SHP77 (cell line): ENCODE data around the gene PHOSPHO1.

ENCODE experiments used
- DNase-seq, 2 experiments: peaks; one replicate each; lab custom pipeline; 2025; lab: John Stamatoyannopoulos, UW

Gene PHOSPHO1

GRCh38 chr17:49242813-49243212, 12.2 kb upstream of the PHOSPHO1 start:
- no peak for DNase-seq

DNA sequence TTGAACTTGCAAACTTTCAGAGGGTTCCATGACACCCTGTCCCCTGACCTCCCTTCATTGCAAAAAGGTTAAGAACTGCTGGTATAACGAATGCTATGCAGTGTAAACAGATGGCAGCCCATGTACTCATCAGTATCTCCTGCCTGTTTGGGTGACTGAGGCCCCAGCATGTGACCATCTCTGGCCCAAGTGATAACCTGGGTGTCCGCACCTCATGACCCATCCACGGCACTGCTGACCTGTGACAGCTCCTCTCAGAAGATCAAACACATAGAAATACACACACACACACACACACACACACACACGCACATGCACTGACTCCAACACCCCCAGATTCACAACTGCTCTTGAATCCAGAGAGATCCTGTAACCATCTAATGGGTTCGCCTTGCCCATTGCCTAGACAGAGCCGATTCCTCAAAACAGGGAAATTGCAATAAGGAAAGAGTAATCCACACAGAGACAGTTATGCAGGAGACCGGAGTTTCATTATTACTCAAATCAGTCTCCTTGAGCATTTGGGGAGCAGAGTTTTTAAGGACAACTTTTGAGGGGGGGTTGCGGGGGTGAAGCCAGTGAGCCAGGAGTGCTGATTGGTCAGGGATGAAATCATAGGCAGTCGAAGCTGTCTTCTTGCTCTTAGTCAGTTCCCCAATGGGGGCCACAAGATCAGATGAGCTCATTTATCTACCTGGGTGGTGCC, 11.3 kb upstream of the PHOSPHO1 start:
- no peak for DNase-seq

DNA sequence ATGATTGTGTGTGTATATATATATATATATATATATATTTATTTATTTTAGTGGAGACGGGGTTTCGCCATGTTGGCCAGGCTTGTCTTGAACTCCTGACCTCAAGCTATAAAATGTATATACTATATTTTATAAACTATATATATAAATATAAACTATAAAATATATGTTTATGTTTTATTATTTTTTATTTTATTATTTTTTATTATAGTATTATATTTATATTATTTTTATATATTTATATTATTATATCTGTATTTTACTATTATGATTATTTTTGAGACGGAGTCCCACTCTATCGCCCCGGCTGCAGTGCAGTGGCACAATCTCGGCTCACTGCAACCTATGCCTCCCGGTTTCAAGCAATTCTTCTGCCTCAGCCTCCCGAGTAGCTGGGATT, 10.5 kb upstream of the PHOSPHO1 start:
- DNase-seq: no peak

- DNase-seq: no peak
These were observed 10.0 kb upstream of the PHOSPHO1 start for GRCh38 chr17:49240619-49241018.

DNA sequence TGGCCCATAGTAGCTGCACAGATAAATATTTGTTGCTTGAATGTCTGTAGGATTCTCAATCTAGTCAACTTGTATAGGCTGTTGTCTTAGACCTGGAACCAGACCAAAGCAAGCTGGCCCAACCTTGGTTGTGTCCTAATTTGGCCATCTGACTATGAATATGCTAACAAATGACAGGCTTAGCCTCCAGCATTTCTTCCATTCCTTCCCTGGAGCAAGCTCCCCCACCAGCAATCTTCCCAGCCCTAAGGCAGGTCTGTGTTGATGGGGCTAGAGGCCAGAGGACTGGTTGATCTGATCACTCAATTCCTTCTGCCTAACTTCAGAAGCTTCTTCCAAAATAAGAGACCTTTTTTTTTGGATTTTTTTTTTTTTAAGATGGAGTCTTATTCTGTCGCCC, 9.4 kb upstream of the PHOSPHO1 start:
- no peak for DNase-seq

GRCh38 chr17:49235896-49236295, 5.3 kb upstream of the PHOSPHO1 start:
- DNase-seq: no peak

DNA sequence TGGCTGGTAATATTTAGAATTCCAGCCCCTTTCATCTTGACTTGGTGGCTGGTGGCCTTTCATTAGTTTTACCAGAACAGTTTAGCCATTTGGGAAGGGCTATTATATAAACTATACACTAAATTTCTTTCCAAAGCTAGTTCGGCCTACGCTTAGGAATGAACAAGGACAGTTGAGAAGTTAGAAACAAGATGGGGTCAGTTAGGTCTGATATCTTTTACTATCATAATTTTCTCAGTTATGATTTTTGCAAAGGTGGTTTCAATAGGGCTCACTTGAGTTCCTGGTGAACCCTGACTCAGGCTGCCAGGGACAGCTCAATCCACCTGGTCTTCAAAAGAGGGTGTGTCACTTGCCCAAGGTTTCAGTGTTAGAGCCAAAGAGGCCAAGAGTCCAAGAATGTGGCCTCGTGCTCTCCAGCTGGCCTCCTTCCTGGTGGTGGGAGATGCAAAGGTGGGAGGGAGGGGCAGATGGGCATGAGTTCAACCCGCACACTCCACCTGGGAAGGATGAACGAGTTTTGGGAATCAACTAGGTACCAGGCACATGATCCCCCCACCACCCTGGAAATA, 4.0 kb upstream of the PHOSPHO1 start:
- DNase-seq: no peak

DNA sequence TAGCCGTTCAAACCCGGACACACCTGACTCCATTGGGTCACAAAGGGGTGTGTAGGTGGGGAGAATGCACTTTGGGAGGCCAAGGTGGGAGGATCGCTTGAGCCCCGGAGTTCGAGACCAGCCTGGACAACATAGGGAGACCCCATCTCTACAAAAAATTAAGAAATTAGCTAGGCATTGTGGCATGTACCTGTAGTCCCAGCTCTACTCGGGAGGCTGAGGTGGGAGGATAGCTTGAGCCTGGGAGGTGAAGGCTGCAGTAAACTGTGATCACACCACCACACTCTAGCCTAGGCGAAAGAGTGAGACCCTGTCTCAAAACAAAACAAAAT, 942 bp upstream of the PHOSPHO1 start:
- no peak for DNase-seq

GRCh38 chr17:49229805-49230600, 584 bp downstream of the PHOSPHO1 start:
- DNase-seq: no peak

DNA sequence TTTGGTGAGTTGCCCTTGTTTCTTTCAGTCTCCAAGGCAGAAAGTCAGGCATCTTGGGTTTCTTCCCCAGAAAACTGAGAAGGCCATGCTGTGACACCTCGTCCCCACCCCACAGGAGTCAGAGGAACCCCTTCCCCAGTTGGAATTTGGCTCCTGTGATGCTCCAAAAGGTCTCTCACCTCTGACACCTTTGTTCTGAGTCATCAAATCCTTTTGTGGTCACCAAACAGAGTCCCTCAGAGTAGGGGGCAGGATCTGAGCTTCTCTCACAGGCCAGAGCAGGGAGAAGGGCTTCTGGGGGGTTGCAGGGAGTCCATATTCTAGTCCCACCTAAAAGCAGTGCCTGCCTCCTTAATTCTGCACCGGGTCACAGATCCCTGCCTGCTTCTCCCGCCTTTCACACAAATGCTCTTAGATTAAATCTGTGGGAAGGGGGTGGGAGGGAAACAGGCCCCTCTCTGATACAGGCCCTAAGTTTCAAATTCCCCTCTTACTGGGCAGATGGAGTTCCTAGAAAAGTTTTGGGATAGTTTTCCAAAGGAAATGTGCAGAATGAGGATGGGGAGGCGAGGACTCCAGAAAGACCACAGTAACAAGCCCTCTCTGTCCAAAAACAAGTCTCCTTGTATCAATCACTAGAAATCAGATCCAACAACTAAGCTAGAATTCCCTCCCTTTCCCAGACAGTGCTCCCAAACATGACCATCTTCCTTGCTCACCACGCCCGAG, 1.3 kb downstream of the PHOSPHO1 start:
- DNase-seq: no peak

DNA sequence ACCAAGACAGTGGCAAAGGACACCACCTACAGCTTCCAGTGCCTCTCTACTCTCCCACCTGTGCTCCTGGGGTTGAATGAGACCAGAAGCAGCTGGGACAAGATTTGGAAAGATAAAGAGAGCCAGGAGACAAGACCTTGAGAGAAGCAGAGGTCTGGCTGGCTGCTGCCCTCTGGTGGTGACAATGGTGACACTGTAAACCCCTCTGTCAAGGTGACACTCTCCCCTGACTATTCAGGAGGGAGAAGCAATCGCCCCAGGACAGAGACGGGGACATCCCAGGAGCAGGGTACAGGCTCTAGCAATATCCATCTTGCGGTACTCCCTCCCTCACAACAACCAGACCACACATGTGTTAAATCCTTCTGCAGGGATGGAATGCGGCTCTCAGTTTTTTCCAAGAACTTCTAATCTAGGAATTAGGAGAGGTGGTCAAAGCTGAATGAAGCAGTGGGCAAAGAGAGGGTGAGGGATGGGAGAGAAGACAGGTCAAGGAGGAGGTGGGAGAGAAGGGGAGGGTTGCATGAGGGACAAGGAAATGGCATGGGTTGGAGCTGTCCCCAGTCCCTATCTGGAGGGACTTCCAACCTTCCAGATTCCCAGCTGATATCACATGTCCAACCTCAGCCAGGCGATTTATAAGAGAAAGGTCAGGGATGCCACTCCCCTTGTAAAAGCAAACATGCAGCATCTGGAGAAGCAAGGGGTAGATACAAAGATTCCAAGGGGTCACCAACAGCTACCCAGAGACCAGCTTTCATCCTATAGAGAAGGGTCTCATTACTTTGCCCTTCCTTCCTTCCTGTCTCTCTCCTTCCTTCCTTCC, 2.9 kb downstream of the PHOSPHO1 start:
- peak; percentile 56 to 70 for DNase-seq

GRCh38 chr17:49226771-49227435, 3.7 kb downstream of the PHOSPHO1 start:
- DNase-seq: no peak

GRCh38 chr17:49225554-49226236, 4.9 kb downstream of the PHOSPHO1 start:
- DNase-seq: no peak

DNA sequence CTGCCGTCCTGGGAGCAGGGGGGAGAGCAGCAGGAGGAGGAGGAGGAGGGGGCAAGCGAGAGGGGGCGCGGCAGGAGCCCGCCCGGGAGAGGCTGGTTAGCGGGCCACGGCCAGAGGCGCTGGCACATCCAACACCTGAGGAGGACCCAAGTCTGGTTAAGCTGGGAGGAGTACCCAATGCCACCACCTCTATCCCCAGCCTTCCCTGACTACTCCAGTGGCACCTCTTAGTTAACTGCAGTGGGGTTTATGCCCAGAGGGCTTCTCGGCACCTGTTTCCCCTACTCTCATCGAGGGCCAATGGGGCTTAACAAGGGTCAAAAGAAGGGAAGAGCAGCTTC, 5.6 kb downstream of the PHOSPHO1 start:
- no peak for DNase-seq

- no peak for DNase-seq
These were observed 6.2 kb downstream of the PHOSPHO1 start for GRCh38 chr17:49224198-49224996.

- DNase-seq: no peak
These were observed 6.9 kb downstream of the PHOSPHO1 start for GRCh38 chr17:49223517-49224197.

DNA sequence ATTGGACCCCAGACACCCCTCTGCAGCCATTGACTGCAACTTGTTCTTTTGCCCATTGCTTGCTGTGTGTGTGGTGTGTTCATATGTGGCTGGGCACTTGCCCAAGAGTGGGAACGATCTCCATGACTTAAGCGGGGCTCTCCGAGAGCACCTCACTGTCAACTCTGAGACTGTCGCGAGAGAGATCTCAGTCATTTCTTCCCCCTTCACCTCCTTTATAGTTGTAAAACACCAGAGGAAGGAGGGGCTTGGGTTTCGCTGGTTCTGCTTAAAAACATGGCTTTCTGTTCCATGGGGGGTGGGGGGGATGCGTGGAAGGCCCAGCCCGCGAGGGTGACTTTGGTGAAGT, 7.4 kb downstream of the PHOSPHO1 start:
- DNase-seq: no peak

GRCh38 chr17:49219987-49220386, 10.6 kb downstream of the PHOSPHO1 start:
- no peak for DNase-seq
